22Rv1 (cell line): ENCODE data around the gene MYL9.
A peak's percentile ranks its signal among the peaks of the same experiment; 100 is the strongest.

Experiments used
- H3K27ac ChIP-seq: fragments of 450-650 bp; 2 replicates; pipeline ENCODE4 v1.5.1; 2017
- CTCF ChIP-seq: fragments of 450-650 bp; IDR thresholded peaks from 2 replicates; pipeline ENCODE4 v1.5.1; 2017; ENCODE audit warnings: mild to moderate bottlenecking
- ZFX ChIP-seq: fragments of 450-650 bp; IDR thresholded peaks from 2 replicates; pipeline ENCODE4 v1.6.1; 2017; ENCODE audit warnings: antibody characterized with exemption, borderline replicate concordance

The MYL9 gene

GRCh38 chr20:36541227-36541767 lies at the start of gene MYL9:
MYL9 (plus strand) TSS chr20:36541519; CDS start chr20:36544885, 3,366 bp downstream.
- no peak within 1 kb of the TSS for H3K27ac ChIP-seq
- TF ChIP-seq ZFX (no peak), CTCF (no peak)

GRCh38 chr20:36491901-36492617 lies 49.3 kb upstream of the MYL9 start:
- TF ChIP-seq CTCF (no peak), ZFX (no peak)
- no peak overlapping the region for H3K27ac ChIP-seq

- H3K27ac ChIP-seq = no peak overlapping the region
- TF ChIP-seq CTCF = peak; percentile 42
- no peak for TF ChIP-seq ZFX
Observed at GRCh38 chr20:36493051-36493800, 48.1 kb upstream of the MYL9 start.

GRCh38 chr20:36493801-36494114 lies 47.6 kb upstream of the MYL9 start:
- no peak for TF ChIP-seq ZFX
- TF ChIP-seq CTCF = no peak
- H3K27ac ChIP-seq = no peak overlapping the region

DNA sequence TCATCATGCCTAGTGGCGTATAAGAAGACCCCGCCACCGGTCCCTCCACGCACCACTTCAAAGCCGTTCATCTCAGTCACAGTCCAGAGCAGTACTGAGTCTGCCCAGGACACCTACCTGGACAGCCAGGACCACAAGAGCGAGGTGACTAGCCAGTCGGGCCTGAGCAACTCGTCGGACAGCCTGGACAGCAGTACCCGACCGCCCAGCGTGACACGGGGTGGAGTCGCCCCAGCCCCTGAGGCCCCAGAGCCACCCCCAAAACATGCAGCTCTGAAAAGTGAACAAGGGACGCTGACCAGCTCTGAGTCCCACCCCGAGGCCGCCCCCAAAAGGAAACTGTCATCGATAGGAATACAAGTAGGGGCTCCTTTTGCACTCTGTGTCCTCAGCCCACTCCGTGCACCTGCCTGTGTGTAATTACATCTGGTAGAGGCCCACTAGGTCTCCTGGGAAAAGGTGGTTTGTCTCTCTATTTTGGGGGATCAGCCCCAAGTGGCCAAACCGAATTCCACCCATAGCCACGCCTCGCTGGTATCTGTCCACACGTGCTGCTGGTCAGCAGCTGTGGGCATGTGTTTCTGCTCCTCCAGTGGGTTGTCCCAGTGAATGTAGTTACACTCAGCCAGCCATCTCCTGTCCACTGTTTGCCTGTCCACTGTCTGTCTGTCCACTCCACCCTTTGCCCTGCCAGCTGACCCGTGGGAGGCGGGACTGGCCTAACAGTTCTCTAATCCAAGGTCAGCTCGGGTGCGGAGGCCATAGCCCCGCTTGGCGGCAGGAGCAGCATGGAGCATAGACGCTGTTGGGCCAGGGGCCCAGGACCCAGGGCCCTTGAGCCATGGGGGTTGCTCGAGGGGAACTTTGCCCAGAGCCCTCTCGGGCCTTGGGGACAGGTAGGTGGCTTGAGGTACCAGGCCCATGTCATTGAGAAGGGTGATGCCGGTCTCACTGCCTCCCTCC lies 44.3 kb upstream of the MYL9 start:
- H3K27ac ChIP-seq = no peak overlapping the region

DNA sequence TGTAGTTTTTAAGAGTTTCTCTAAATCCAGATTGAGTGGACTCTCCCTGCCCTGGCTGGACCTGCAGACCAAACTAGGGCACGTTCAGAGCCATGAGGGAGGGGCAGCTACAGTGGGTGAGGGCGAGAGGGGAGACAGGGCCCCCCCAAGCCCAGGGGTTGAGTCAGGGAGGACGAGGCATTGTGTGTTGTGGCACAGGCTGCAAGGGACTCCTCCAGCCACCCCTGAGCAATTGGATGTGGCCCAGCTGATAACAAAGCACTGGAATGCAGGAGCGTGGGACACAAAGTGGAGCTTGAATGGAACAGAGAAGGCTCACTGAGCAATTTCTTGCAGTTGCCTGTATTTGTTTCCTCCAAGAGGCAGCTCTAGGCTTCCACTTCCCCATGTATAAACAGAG lies 43.5 kb upstream of the MYL9 start:
- TF ChIP-seq ZFX (no peak), CTCF (no peak)

More for the DNA sequence above, 44.3 kb upstream of the MYL9 start:
- TF ChIP-seq CTCF (no peak), ZFX (no peak)

More for the DNA sequence above, 43.5 kb upstream of the MYL9 start:
- no peak overlapping the region for H3K27ac ChIP-seq
